Stimulated activated CD4-positive, alpha-beta T cell treated with anti-CD3 and anti-CD28 coated beads, Interleukin-4, amount 100 ng/mL, for 24 hours (primary cell): ENCODE data around the gene CLDN4.

Experiments used
- DNase-seq: peaks from one replicate; pipeline ENCODE4 v3.0.0-alpha.2; 2020

CLDN4 gene

GRCh38 chr7:73876973-73877372 lies 46.2 kb downstream of the CLDN4 start:
- no peak for DNase-seq

GRCh38 chr7:73879977-73880681 lies 49.3 kb downstream of the CLDN4 start:
- DNase-seq, result no peak

- no peak for DNase-seq
Observed at GRCh38 chr7:73880755-73881328, 50.0 kb downstream of the CLDN4 start.

- no peak for DNase-seq
Observed at GRCh38 chr7:73881352-73882046, 50.7 kb downstream of the CLDN4 start.

- no peak for DNase-seq
Observed at GRCh38 chr7:73882047-73882402, 51.2 kb downstream of the CLDN4 start.
